ENCODE results near the gene TENT5D.
"Not testable (repeated sequence)": the region's sequence is repeated elsewhere in the genome, so short reads cannot be mapped to it uniquely, and the experiment has no call there.

Gene TENT5D

DNA sequence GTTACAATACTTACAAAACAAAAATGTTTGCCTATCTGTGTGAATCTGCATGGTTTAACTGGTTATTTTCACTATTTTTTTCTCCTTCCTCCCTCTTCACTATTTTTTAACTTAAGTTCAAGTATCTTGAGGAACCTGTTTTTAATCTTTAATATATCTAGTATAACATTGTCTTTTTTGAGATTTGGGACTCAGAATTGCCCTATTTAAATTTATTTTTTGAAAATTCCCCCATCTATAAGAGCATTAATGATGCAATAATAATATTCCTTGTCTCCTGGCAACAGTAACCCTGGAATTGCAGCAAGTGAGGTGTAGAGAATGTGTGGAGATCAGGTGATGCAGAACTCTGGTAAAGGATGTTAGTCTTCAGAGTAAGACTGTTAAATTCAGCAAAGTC, at the start of gene TENT5D:
TSS of gene TENT5D (plus strand) at position 301 of the 400 bp plus-strand sequence. CDS start 22,093 bp downstream, outside the sequence.
- no peak for DNase-seq

DNA sequence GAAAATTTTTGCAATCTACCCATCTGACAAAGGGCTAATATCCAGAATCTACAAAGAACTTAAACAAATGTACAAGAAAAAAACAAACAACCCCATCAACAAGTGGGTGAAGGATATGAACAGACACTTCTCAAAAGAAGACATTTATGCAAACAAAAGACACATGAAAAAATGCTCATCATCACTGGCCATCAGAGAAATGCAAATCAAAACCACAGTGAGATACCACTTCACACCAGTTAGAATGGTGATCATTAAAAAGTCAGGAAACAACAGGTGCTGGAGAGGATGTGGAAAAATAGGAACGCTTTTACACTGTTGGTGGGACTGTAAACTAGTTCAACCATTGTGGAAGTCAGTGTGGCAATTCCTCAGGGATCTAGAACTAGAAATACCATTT, 34.6 kb upstream of the TENT5D start:
- not testable (repeated sequence) for DNase-seq

DNA sequence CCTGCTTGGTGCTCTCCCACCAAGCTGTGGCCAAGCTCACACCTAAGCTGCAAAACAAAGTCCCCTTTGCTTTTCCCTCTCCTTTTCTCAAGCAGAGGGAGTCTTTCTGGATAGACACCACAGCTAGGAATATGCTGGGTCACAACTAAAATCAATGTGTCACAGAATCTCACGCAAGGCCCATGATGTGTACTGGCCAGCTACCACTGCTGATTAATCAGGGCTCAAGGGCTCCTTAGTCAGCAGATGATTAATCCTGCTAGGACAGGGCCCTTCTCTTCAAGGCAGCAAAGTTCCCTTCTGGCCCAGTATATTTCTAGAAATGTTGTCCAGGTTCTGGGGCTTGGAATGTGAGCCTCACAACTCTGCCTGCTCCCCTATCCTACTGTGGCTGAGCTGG, 32.0 kb upstream of the TENT5D start:
- DNase-seq = no peak

DNA sequence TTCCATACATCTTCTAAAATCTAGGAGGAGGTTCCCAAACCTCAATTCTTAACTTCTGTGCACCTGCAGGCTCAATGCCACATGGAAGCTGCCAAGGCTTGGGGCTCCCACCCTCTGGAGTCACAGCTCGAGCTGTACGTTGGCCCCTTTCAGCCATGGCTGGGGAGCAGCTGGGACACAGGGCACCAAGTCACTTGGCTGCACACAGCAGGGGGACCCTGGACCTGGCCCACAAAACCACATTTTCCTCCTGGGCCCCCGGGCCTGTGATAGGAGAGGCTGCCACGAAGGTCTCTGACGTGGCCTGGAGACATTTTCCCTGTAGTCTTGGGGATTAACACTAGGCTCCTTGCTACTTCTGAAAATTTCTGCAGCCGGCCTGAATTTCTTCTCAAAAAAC, 8.2 kb upstream of the TENT5D start:
- no peak for DNase-seq

DNA sequence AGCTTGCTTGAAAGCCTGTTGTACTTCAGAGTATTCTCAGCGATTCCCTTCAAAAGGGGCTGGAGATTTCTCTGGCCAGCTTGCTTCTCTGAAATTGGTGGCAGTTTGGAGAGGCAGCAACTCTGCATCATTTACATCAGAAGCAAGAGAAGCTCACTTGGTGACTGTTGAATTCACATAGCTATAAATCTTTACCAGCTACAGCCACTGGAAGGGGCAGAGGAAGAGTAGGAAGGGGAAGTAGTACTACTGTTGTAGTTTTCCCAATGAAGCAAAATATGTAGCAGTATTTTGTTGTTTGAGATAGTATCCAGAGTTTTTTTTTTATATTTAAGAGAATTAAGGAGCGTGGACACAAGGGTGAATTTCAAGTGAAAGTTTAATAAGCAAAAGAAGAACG, 2.8 kb downstream of the TENT5D start:
- no peak for DNase-seq

DNA sequence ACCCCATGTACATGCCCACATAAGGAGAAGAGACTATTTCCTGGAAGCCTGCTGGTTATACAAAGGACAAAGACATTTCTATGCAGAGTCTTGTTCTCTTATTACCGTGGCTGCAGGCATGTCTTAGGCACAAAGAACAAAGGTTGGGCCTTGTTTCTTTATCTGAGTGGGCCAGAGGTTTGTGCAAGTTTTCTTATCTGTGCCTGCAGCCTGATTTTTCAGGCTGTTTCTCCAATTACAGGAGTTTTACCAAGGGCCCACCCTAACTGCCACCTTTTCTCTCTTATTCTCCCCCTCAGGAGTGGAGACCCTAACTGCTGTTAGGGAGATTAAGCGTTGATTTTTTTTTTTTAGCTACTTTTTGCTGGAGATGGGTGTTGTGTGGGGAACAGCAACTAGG, 3.5 kb downstream of the TENT5D start:
- no peak for DNase-seq

DNA sequence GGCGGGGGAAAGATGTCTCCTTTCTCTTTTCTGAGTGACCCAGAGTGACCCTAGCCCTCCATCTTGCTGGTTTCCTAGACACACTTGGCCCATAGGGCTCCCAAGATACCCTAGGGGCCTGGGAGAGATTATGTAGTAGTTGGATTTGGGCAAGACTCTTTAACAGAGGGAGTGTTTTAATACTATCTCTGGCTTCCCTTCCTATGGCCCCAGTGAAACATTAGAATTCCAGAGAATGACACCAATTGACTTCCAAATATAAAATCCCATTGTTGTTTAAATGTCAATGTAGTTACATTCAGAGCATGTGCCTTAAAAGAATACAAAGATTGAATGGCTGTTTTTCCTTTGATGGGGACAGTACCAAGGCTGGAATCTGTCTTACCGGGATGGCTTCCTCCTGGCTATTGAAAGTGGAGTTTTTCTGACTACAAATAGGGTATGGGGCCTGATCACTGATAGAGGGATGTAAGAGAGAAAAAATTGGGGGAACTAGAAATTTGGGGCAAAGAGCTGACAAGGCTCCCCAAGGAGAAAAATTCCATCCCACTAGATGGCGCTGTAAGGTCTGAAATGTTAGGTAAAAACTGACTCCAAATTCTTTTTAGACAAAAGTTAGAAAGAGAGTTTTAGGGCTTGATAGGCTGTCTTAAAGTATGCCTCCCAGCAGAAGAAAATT, 10.7 kb downstream of the TENT5D start:
- DNase-seq = no peak

DNA sequence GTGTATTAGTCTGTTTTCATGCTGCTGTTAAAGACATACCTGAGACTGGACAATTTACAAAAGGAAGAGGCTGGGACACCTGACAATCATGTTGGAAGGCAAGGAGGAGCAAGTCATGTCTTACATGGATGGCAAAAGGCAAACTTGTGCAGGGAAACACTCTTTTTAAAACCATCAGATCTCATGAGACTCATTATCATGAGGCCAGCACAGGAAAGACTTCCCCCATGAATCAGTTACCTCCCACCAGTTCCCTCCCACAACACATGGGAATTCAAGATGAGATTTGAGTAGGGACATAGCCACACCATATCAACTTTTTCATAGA, 11.2 kb downstream of the TENT5D start:
- no peak for DNase-seq

DNA sequence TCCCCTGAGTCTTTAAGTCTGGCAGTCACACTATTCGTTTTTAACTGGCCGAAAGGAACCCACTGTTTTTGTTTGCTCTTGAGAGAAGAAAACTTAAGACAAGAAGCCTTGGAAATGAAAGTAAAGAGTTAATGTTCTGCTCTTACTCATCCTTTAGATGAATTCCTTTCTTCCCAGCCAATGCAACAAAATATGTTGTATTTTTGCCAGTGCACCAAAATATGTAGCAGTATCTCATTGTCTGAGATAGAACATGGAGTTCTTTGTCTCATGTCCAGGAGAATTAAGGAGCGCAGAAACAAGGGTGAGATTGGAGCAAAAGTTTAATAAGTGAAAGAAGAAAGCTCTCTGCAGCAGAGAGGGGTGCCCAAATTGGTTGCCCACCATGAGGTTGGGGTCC, 12.2 kb downstream of the TENT5D start:
- no peak for DNase-seq

DNA sequence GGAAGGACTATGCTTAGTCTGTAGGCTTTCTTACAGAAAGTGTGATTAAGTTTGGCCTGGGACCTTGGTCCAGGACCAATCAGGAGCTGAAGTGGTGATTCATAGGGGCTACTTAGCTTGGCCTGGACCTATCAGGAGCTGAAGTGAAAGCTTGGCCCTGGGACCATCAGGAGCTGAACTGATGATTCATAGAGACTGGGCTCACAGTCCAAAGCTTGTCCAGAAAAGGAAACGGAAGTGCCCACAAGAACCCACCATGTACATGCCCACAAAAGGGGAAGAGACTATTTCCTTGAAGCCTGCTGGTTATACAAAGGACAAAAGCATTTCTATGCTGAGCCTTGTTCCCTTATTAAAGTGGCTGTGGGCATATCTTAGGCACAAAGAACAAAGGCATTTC, 12.6 kb downstream of the TENT5D start:
- DNase-seq = no peak

DNA sequence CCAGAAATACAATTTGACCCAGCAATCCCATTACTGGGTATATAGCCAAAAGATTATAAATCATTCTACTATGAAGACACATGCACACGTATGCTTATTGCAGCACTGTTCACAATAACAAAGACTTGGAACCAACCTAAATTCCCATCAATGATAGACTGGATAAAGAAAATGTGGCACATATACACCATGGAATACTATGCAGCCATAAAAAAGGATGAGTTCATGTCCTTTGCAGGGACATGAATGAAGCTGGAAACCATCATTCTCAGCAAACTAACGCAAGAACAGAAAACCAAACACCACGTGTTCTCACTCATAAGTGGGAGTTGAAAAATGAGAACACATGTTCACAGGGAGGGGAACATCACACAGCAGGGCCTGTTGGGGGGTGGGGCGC, 47.9 kb downstream of the TENT5D start:
- DNase-seq = not testable (repeated sequence)

DNA sequence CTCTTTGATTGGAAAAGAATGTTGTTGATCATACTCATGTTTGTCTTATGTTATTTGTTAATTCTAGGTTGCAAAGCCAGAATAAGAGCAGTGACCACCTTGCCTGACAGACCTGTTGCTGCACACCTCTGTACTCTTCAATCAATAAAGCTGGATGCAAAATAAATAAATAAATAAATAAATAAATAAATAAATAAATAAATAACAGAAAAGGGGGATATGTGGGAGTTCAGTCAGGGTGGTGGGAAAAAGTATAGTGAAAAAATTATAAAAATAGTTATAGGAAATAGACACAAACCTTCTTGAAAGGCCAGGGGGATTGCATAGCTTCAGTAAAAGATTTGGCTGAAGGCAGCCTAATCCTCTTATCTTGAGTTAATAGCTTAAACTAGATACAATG, 51.3 kb downstream of the TENT5D start:
- DNase-seq = no peak

DNA sequence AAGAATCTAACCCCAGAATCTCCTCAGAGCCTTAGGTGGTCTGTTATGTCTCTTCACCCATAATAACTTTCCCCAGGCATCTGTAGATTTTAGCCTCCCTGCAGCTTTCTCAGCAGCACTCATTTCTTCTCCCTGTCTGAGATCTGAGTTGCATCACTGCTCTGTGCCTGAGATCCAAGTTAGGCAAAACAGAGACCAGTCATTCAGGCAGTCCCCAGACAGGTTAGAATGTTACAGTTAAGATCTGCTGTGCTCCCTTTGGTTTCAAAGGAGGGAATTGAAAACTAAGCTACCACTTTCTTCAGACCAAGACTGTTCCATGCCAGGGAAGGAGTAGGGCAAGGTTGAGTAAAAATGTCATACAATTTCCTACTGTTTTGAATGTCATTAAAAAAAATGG, 65.3 kb downstream of the TENT5D start:
- DNase-seq = no peak

DNA sequence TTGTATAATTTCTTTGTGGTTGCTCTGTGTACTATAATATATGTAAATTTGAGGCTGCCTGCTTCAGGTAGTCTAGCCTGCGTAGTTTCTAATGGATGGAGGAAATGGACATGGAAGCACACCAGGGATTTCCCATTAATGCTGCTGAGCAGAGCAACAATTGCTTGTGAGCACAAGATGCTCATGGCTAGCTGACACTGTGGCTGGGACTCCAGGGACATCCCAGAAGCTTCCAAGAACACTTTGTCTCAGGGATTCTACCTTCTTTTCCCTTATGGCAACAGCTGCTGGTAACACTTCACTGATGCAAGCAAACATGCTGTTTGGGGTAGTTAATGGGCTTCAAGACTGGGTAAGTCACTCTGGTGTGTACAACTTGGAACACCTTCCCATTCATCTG, 66.1 kb downstream of the TENT5D start:
- no peak for DNase-seq

DNA sequence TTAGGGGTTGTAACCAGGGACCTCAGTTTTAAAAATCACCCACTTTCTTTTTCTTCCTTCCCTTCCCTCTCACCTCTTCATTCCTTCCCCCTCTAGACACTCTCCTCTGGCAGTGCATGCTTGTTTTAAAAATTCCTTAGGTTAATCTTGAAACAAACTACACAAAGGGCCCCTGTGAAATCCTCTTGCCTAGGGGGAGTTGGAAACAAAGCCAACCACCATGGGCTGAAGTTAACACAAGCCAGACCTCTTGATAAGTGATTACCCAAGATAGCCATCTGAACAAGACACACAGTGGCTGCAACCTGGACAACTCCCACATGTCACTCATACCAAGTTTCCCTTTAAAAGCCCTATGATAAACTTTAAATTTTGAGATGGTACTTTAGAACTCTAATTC, 68.9 kb downstream of the TENT5D start:
- DNase-seq = no peak

All from NCI-H1092 (cell line).